ENCODE results near the gene IFT27.

The IFT27 gene

DNA sequence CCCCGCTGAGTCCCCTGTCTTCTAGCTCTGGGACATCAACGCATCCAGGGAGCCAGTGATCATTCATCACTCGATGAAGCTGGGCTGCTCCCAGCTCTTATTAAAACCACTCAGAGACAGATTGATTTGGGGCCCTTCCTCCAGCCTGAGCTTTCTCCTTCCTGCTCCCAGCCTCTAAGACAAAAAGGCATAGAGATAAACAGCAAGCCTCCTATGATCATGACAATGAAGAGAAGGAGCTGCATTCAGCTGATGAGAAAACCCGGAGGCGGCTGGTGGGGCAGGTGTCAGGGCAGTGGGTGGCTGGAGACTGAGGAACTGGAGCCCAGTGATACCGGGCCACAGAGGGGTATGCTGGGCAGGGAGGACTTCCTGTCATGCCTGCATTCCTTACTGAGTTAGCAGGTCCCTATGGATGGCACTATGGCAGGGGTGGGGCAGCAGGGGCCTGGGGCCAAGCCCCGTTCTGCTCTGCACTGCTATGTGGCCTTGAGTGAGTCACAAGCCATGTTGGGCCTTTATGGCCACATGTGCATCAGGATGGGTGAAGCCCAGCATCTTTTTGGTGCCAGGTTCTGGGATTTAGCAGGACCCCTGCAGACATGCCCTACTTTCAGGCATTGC, 20.7 kb upstream of the IFT27 start:
- DNase-seq, result no peak

DNA sequence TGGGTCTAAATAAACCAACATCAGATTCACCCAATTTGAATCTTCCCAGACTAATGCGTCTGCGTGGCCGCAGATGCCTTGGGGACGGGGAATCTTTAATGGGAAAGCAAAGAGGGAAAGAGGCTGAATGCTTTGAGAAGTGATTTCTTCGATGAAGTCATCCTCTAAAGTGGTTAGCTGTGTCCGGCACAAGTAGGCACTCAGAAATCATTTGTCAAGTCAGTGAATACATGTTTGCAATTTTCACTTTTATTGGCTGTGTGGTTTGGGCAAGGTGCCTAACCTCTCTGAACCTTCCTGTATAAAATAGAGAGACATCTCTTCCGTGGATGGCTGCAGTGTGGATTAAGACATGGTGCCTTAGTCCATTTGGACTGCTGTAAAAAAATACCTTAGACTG, 19.7 kb upstream of the IFT27 start:
- DNase-seq, result no peak

DNA sequence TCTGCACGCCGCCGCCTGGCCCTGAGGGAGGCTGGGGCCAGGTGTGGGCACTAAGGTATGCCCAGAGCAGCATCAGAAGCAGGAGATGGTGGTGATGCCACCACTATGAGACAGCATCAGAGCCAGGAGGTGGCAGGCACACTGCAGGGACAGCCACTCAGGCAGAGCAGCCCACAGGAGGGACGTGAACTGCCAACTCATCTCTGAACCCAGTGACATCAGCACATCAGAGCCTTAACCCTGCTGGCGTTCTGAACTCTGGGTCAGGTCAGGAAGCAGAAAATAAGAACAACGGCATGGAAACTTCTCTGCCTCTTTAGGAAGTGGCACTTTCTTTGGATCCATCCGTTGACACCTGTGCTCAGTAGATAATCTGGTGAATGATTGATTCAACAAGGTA, 14.7 kb upstream of the IFT27 start:
- no peak for DNase-seq

DNA sequence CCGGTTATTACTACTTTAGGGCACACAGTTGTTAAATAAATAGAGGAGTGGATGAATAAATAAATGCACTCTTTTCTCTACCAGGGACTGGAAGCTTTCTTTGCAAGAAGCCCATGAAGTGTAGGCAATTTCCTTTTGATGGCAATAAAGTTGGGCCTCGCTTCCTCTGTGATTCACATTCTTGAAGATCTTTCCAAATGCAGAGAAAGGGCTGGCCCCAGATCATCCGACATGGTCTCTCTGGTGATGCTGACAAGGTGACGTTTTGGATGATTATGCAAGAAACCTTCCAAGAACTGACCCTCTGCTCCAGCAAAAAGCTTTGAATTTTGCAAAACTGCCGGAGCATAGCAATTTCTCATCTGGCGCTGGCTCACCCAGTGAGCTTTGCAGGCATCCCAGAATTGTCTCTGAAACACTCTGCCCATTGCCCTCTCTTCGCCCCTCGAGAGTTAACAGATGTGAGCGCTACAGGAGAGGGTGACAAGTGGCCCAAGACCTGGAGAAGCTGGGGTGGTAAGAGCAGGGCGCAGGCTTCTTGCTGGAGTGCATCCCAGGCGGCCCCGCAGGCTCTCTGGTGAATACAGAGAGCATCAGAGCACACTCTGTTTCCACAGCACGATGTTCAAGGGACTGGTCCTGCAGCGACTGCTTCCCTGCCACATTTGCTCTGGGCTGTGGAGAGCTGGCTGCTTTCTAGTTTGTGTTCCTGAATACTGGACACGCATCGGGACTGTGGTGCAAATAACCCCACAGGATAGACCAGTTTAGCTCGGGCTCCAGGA, 11.5 kb upstream of the IFT27 start:
- no peak for DNase-seq

DNA sequence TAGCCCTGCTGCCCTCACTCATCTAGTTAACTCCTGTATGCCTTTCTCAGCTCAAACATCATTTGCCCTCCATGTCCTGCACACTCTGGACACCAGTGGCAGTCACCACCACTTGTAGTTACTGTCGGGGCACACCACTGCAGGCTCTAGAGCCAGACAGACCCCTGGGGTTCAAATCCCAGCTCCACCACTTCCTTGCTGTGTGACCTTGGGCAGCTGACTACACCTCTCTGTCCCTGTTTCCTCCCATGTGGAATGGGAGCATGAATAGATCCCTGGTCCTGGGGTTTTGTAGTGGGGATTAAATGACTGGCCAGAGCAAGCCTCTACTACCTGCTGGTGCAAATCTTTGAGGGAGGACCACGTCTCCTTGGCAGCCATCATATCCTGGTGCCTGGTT, 7.8 kb upstream of the IFT27 start:
- DNase-seq, result no peak

DNA sequence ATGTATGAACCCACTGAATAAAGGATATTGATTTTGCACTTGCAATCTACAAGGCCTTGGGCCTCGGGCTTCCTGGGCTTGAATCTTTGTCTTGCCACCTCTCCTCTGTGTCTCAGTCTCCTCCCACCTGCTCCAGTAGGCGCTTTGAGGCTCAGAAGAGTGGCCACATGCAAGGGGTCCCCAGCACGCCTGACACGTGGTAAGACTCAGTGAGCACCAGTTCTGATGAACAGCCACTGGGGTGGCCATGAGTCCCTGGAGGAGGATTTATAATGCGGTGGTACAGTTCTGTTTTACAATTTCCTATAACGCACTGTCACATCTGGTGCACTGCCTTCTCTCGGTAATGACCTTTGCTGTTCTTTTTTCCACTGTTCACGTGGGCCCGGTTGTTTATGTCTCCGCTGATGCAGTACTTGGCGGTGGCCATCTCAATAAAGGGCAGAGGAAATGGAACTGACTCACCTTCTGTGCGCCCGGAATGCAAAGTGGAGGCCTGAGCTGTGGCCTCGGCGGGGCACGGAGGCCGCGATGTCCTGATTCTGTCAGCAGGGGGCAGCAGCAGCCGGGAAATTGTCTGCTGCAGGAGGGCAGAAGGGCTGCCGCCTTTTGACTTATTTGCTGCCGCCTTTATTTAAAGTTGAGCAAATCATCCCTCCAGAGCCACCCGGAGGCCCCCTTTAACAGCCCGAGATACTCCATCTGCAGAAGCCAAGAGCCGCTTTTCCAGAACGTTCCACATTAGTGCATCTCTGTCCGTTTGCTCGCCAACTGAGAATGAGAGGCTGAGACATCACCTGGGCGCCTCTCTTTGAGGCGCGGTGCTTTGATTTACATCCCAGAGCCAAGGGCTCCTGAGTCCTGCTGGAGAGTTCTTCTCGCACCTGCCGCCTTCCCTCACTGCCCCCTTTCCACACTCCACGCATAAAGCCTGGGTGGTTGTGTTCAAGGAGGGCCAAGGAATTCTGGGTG, 6.0 kb upstream of the IFT27 start:
- peak; percentile 80 for DNase-seq

DNA sequence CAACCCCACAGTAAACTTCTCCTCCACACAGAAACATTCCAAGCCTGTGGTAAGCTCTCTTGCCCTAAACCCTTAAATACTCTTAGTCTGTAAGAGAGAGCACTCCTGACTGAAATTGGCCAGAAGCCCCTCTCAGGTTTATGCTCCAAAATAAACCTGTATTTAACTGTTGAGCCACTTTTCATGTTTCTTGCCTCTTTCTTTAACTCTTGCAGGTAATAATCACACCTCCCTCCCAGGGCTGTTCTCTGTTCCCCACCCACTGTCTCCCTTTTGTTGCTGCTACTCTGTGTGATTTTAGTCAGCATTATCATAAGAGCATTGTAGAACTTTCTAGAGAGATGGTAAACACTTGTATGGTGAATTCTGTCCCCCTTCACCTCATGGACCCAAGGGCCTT, 2.1 kb upstream of the IFT27 start:
- no peak for DNase-seq

DNA sequence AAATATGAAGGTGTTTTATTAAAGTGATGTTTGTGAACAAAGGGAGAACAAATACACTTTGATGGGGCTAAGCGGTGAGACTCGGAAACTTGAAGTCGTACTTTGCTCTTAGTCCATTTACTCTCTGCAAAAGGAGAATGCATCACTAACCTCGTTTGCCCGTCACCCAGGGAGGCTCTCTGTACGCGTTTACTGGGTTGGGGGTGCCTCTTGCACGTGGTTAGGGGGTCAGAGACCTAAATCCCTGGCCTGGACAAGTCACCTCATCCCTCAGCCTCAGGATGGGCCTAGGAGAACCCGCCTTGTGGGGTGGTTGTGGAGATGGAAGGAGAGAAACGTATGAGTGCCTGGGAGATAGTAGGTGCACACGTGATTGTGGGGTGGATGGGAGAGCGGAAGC, 803 bp upstream of the IFT27 start:
- DNase-seq, result no peak

DNA sequence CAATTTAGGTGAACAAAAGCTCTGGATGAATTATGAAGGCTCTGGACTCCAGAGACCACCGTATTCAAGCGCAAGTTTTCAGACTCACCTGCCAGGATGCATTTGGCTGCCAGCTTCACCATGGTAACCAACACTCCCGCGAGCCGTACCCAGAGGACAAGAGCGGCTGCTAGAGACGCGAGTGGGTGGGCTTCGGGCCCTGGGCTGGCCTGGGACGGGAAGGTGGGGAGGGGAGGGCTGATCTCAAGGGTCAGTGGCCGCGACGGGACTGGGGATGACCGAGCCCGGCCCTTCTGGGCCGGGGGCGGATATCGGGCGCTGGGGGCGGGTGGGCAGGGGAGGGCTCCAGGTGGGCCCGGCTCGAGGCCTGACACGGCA, 344 bp downstream of the IFT27 start:
- no peak for DNase-seq

DNA sequence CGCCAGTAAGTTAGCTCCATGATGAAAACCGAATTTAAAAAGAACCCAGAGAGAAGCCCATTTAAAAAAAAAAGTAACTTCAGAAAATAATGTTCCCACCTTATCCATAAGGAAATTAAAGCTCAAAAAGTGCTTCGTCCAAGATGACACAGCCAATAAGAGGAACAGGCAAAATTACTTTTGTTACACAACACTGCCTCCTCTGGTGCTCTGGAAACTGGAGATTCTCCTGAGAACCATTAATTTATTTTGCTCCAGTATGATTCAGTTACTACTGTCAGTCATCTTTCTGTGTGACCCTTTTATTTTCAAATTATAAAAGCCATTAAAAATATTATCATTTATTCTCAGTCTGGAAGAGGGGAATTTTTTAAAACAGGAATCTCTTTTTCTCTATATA, 2.0 kb downstream of the IFT27 start:
- DNase-seq, result no peak

DNA sequence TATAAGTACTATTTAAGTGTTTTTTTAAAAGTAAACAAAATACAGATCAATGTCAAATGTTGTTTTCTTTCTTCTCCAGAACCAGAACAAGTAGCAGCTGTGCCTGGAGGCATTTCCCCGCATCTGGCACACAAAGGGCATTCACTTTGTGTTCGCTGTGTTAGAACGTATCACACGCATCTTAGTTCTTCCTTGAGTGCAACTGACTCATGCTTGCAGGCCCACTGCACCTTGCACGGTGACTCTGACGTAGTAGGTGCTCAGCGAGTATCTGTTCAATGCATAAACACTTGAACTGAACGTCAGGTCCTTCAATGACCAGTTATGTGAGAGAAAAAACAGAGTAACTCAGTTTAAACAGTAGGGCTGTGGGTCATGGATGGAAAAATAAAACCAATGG, 3.5 kb downstream of the IFT27 start:
- DNase-seq, result no peak

DNA sequence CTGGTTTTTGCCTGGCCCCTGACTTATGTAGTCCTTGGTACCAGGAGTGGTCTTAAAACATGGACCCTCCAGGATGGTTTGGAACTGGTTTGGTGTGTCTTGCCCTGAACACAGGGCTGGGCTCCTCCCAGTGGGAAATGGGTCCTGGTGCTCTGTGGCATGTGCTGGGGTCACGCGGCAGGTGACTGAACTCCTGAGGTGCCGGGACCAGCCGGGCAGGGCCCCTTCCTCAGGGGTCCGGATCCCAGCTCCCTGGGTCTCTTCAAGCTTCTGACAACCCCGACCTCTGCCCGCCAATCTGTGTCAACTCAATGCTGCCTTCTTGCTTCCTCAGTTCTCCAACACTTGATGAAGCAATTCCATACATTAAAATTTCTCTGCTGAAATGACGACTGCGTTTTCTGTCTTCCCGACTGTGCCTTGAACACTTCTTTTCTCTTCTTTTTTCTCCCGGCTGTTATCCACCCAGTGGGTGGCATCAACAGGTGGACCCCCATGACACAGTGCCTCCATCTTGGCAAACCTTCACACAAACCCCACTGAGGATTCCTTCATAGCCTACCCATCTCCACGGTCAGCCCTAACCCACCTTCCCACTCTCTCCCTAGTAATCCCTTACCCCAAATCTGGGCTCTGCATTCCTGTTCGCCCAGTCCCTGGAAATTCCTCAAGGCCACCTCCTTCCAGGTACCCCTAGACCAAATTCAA, 4.4 kb downstream of the IFT27 start:
- DNase-seq, result no peak

DNA sequence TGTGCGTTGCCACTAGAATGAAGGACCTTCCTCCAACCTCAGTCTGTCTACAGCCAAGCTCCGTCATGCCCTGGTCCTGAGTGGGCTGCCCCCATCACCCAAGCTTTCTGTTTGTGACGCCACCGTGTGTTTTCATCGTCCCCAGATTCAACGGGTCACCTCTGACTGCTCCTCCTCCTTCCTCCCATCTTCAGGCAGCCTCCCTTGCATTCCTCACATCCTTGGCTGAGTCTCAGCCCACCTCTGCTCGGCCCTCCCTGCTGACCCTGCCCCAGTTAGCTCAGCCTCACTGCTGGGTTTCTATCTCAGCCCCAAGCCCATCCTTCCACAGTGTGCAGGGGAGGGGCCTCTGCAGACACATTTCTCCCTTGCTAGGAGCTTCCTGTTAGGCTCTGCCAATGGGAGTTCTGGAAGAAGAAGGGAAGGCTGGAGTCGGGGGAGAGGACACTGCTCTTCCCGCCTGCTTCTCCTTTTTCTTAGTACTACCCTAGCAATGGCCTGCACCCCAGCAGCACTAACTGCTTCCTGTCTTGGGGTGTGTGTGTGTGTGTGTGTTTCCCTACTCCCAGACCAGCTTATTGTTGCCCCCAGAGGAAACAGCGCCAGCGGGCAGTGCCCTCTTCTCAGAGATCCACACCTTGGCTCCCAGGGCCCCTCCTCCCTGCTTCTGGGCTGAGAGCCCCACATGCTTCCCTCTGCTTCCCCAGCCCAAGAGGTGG, 5.2 kb downstream of the IFT27 start:
- DNase-seq, result no peak

DNA sequence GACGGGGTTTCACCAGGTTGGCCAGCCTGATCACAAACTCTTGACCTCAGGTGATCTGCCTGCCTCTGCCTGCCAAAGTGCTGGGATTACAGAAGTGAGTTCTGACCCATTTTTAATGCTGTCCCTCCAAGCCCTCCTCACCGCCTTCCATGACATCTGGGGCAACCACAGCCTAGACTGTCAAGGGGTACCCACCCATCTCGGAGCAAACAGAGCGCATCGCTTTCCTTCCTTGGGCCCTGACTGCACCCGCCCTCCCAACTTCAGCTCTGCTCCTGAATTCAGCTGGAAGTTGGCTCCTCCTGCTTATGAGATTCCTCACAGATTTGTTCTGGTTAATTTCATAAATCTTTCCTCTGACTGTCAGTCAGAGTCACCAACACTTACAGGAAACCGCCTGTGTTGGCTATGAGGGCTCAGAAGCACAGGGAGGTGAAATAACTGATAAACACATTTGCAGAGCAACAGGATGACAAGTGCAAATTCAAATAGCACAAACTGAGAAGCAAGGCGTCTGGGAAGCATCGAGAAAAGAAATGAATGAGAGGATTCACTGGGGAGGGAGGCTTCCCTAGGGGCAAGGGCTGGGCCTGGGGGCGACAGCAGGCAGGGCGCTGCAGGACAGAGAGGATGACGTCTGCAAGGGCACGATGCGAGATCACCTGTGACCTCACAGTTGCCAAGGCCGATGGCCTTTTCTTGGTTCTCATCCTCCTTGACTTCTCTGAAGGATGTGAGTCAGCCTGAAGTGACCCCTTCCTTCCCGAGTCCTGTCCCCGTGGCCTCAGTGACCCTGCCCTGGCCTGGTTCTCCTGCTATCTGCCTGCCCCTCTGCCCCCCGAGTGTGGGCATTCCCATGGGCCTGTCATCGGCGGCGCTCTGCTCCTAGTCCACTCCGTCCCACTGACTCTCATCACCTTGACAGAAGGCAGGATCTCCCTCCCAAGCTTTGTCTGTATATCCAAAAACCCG, 6.1 kb downstream of the IFT27 start:
- DNase-seq, result no peak

DNA sequence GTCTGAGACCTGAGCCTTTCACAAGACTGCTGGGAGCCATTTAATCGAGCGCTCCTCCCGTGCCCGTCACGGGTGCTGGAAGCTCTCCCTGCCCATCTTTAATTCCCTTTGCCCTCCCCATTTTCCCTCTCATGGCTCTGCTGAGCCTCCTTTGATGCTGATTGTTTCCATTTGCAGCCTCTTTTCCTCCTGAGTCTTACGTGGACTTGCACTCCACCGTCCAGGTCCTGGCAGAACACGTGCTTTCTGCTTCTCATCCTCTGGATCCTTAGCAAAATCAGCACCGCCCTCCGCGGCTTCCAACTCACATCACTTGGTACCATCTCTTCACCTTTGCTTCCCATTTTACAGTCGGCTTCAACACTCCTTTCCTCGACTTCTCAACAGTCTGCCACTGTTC, 7.3 kb downstream of the IFT27 start:
- no peak for DNase-seq

DNA sequence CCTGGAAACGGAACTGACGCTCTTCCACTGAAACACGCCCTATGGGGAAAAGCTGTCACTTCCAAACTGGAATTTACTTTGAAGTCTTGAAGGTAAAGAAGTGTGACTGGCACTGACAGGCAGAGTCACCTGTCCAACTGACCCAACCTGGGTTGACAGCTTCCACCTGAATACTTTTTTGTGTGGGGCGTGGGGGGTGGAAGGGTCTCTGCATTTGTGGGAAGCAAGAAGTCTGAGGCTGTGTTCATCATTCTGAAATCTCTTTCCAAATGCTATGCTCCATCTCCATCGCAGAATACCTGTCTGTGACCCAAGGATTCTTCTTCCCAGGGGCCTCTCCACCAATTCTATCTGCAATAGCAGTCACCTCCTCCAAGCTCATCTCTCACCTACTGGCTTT, 7.8 kb downstream of the IFT27 start:
- no peak for DNase-seq

DNA sequence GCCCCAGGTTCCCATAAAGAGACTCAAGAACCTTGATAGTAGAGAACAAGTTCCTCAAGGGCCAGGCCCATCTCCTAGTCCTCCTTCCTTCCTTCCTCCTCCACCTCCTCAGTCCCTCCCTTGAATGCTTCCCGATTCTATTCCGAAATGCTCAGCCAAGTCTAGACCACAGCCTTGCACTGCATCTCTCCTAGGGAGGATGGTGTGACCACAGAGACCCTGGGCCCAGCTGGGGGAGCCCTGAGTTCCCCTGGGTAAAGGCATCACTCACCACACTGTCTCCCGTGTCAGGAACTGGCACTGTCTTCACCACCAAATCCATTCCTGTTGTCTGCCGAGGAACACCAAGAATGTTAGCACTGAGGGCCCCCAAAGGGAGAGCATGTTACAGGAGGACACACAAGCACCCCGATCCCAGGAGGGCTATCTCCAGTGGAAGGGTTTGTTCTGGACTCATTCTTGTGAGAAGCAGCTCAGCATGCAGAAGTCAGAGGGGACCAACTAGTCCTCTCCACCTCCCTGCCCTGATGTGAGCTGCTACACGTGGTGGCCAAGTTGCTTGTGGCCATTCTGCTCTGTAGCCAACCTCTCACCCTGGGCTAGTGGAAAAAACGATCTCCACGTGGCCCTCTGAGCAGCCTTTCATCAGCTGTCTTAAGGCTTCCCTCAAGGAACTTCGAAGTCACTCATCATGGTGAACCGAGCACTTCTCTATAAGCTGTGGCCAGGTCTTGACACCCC, 8.7 kb downstream of the IFT27 start:
- DNase-seq, result no peak

DNA sequence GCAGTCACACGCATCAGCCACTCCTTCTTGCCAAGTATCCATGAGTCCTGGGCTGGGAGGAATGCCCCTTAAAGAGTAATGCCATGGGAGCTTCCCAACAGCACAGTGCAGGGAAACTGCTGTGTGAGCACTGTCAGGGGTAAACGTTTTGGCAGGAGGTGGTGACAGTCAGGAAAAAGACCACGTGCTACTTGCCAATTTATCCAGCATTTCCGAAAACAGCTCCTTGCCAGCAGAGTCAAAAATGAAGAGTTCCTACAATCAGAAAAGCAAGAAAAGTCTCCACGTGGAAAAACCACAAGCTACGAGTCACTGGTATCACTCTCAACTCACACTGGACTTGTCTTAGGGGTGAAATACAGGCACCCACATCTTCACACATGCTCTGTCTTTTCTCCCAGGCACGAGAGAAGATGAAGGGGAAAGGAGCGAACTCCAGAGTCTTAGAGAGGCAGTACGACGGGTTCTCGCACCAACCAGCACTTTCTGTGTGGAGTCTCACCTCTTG, 9.9 kb downstream of the IFT27 start:
- DNase-seq, result no peak

DNA sequence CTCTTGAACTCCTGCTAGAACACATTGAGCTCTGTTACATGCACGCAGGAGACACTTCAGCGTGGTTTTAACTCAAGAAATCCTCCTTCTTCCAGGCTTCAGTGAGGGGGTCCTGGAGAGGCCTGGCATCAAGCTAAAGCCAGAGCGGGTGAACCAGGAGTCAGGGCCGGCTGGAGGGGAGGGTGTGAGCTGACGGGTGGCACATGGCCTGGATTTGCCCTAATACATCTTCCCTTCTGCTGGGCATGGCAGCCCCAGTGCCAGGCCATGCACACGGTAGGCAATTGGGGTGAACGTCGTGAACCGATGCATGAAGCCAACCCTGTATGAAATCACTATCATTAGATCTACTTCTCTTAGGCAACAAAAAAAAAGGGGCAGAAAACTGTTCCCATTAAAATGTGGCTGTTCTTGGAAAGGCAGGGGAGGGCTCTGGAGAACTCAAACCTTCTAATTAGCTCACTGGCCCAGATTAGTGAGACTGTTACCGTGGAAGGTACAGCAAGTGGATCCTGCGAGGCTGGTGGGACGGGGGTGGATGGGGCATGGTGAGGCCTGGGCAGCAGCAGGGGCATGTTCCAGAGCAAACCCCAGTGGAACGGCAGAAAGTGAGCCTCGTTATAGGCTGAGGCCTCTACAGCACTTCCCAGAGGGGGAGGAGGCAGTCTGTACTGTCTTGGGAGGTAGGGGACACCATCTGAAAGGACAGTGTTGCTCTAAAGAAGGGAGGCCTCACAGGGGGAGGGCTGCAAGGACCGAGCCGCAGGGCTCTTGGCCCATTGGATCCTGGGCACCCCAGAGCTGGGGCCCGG, 10.6 kb downstream of the IFT27 start:
- no peak for DNase-seq
